IMR-90 (cell line): ENCODE results near the gene PDK3. TPM values are rescaled to one million over a fixed set of nuclear protein-coding genes. Genes with fewer than 3 reads are reported as not detected.

Source experiments
- ATAC-seq: fragments of 200-7000 bp; cut with Tn5 transposase; 2 replicates; pipeline ENCODE4 v1.9.1; 2020; ENCODE audit warnings: low read depth, mild to moderate bottlenecking, moderate library complexity
- BruUV-seq: library from RNA; stranded (reverse); fragments of 400-500 nt; replicated peaks from 2 replicates; lab custom pipeline; 2021; lab: Mats Ljungman, UMichigan
- CTCF ChIA-PET: fragments of 300-600 bp; formaldehyde crosslinking; extraction: SDS; loops from one replicate; lab custom pipeline; 2021; ENCODE audit warnings: antibody characterized with exemption; lab: Yijun Ruan, JAX
- POLR2A ChIA-PET: fragments of 300-600 bp; sonication (Branson Sonifier 250); formaldehyde crosslinking; loops from one replicate; lab custom pipeline; 2022; ENCODE audit warnings: antibody characterized with exemption; ENCODE audit not compliant: unreplicated experiment; lab: Charles Lee
- DNase-seq: peaks from one replicate; pipeline ENCODE4 v3.0.0; 2013
- H2AFZ ChIP-seq: replicated peaks from 2 replicates; pipeline ENCODE3; 2013; ENCODE audit warnings: low read length, mild to moderate bottlenecking; ENCODE audit not compliant: poor library complexity
- H2AK5ac ChIP-seq: 2 replicates; pipeline ENCODE4 v1.6.1; 2013; ENCODE audit warnings: low read depth, low read length, inconsistent platforms
- H2AK9ac ChIP-seq: replicated peaks from 2 replicates; pipeline ENCODE3; 2013; ENCODE audit warnings: mild to moderate bottlenecking, low read depth, low read length, moderate library complexity; ENCODE audit not compliant: poor library complexity
- H2BK120ac ChIP-seq: 2 replicates; pipeline ENCODE4 v1.6.1; 2013; ENCODE audit warnings: low read depth, low read length, inconsistent platforms
- H2BK15ac ChIP-seq: 3 replicates; pipeline ENCODE4 v1.6.1; 2013; ENCODE audit warnings: low read depth, low read length, inconsistent platforms
- H2BK20ac ChIP-seq: 2 replicates; pipeline ENCODE4 v1.6.1; 2013; ENCODE audit warnings: low read depth, mild to moderate bottlenecking, inconsistent platforms, low read length, moderate library complexity
- H2BK5ac ChIP-seq: 2 replicates; pipeline ENCODE4 v1.6.1; 2013; ENCODE audit warnings: mild to moderate bottlenecking, low read depth, low read length, inconsistent platforms; ENCODE audit not compliant: poor library complexity, severe bottlenecking
- H3K14ac ChIP-seq: replicated peaks from 2 replicates; pipeline ENCODE4 v1.6.1; 2013; ENCODE audit warnings: low read depth, low read length, inconsistent platforms
- H3K18ac ChIP-seq: 2 replicates; pipeline ENCODE4 v1.6.1; 2013; ENCODE audit warnings: low read depth, low read length, control low read depth
- H3K23ac ChIP-seq: 2 replicates; pipeline ENCODE4 v1.6.1; 2013; ENCODE audit warnings: low read depth, low read length, inconsistent platforms
- H3K27ac ChIP-seq: 2 replicates; pipeline ENCODE4 v1.5.1; 2013; ENCODE audit warnings: mild to moderate bottlenecking, control low read depth, low read length; ENCODE audit not compliant: insufficient read depth
- H3K27me3 ChIP-seq: 2 replicates; pipeline ENCODE4 v1.6.1; 2013; ENCODE audit warnings: low read length; ENCODE audit not compliant: control insufficient read depth, insufficient read depth
- H3K36me3 ChIP-seq: 2 replicates; pipeline ENCODE4 v1.6.1; 2013; ENCODE audit warnings: low read length, mixed read lengths; ENCODE audit not compliant: control insufficient read depth, insufficient read depth
- H3K4ac ChIP-seq: 2 replicates; pipeline ENCODE4 v1.6.1; 2013; ENCODE audit warnings: low read depth, low read length, inconsistent platforms
- H3K4me1 ChIP-seq: 2 replicates; pipeline ENCODE4 v1.6.1; 2013; ENCODE audit warnings: low read length, mixed read lengths; ENCODE audit not compliant: control insufficient read depth, insufficient read depth
- H3K4me2 ChIP-seq: 2 replicates; pipeline ENCODE4 v1.6.1; 2013; ENCODE audit warnings: low read depth, mild to moderate bottlenecking, control low read depth, low read length, moderate library complexity
- H3K4me3 ChIP-seq: 2 replicates; pipeline ENCODE4 v1.5.1; 2013; ENCODE audit warnings: low read depth, mild to moderate bottlenecking, control low read depth, low read length, moderate library complexity; ENCODE audit not compliant: insufficient read depth
- H3K56ac ChIP-seq: 2 replicates; pipeline ENCODE4 v1.6.1; 2013; ENCODE audit warnings: low read length, inconsistent platforms; ENCODE audit not compliant: insufficient read depth; ENCODE audit errors: extremely low read depth
- H3K79me1 ChIP-seq, 2 experiments: 2 replicates each; pipeline ENCODE4 v1.6.1; 2013; ENCODE audit warnings: low read length in 2 of 2, inconsistent platforms in 1 of 2, low read depth in 1 of 2
- H3K9ac ChIP-seq: 2 replicates; pipeline ENCODE4 v1.6.1; 2013; ENCODE audit warnings: low read depth, low read length, control low read depth
- H3K9me1 ChIP-seq: 2 replicates; pipeline ENCODE4 v1.6.1; 2013; ENCODE audit warnings: low read length, inconsistent platforms; ENCODE audit not compliant: insufficient read depth
- H3K9me3 ChIP-seq: 2 replicates; pipeline ENCODE4 v1.6.1; 2013; ENCODE audit warnings: low read length; ENCODE audit not compliant: control insufficient read depth, insufficient read depth
- H4K20me1 ChIP-seq: 2 replicates; pipeline ENCODE4 v1.6.1; 2013; ENCODE audit warnings: low read length, inconsistent platforms; ENCODE audit not compliant: insufficient read depth
- H4K5ac ChIP-seq: 2 replicates; pipeline ENCODE4 v1.6.1; 2013; ENCODE audit warnings: mild to moderate bottlenecking, low read depth, low read length, control low read depth
- H4K8ac ChIP-seq, 2 experiments: 2 replicates each; pipeline ENCODE4 v1.6.1; 2013; ENCODE audit warnings: low read depth in 2 of 2, low read length in 2 of 2, control low read depth in 1 of 2, inconsistent platforms in 1 of 2
- H4K91ac ChIP-seq: 2 replicates; pipeline ENCODE4 v1.6.1; 2013; ENCODE audit warnings: low read depth, low read length, inconsistent platforms; ENCODE audit not compliant: insufficient read depth
- CEBPB ChIP-seq: IDR thresholded peaks from 2 replicates; pipeline ENCODE4 v1.6.1; 2012; ENCODE audit warnings: low read depth, low read length, improper control_type of control experiment
- FOS ChIP-seq: fragments of 150-350 bp; IDR thresholded peaks from 2 replicates; pipeline ENCODE4 v1.6.1; 2016; ENCODE audit warnings: low read depth, low read length
- NFE2L2 ChIP-seq: fragments of 150-350 bp; IDR thresholded peaks from 2 replicates; pipeline ENCODE4 v1.6.1; 2016; ENCODE audit warnings: low read depth, mild to moderate bottlenecking, low read length
- POLR2A ChIP-seq: IDR thresholded peaks from 2 replicates; pipeline ENCODE4 v1.6.1; 2012; ENCODE audit warnings: mild to moderate bottlenecking, low read depth, low read length
- RCOR1 ChIP-seq: IDR thresholded peaks from 2 replicates; pipeline ENCODE4 v1.6.1; 2012; ENCODE audit warnings: mild to moderate bottlenecking, low read length, improper control_type of control experiment; ENCODE audit not compliant: insufficient replicate concordance
- USF2 ChIP-seq: fragments of 150-350 bp; IDR thresholded peaks from 2 replicates; pipeline ENCODE4 v1.6.1; 2017; ENCODE audit warnings: mild to moderate bottlenecking, antibody characterized with exemption, low read length, low read depth
- WGBS, 2 experiments: methylation state at CpG; one replicate each; pipeline versions ENCODE4 v1.1.5 to v1.1.7; 2013; ENCODE audit warnings: missing lambda C conversion rate in 2 of 2; ENCODE audit not compliant: insufficient read length in 1 of 2; ENCODE audit errors: extremely low coverage in 2 of 2; 5-methylcytosine and 5-hydroxymethylcytosine counted together
- dilution Hi-C: fragments of 300-500 bp; cut with HindIII; formaldehyde crosslinking; loops from one replicate; pipeline ENCODE4 v1.14.3; 2018; ENCODE audit warnings: low sequenced_read_pairs; ENCODE audit not compliant: unreplicated experiment
- in situ Hi-C: fragments of 300-500 bp; cut with MboI; formaldehyde crosslinking; loops from 3 replicates; pipeline ENCODE4 v1.14.3; 2019; ENCODE audit warnings: low sequenced_read_pairs, inconsistent platforms, mixed read lengths
- intact Hi-C: fragments of 100-400 bp; cut with micrococcal nuclease; formaldehyde crosslinking; loops from 2 replicates; pipeline ENCODE4 v1.10.0; 2022
- polyA plus RNA-seq, 3 experiments: library from polyadenylated mRNA; depleted of rRNA; stranded (reverse); fragments of >200 nt; gene quantifications; 2 replicates each; pipeline ENCODE4 v1.2.3, GENCODE V29; 2012; ENCODE audit warnings: low replicate concordance in 1 of 3
- total RNA-seq: library from RNA; depleted of rRNA; stranded (reverse); fragments of >200 nt; gene quantifications from 2 replicates; pipeline ENCODE4 v1.2.3, GENCODE V29; 2012

The PDK3 gene
- total and polyA plus RNA-seq, 2 of the 4 experiments (the other 2 are of a cell fraction): 2.3 to 4.8 TPM

- Histone ChIP-seq H3K27me3 (peaks cover 1% of the 10 kb centered on the region), H2BK120ac (no peak overlapping the region), H3K9ac (no peak overlapping the region), H3K14ac (no peak overlapping the region), H3K9me3 (no peaks in the 10 kb centered on the region), H2AK9ac (no peak overlapping the region), H3K9me1 (no peaks in the 10 kb centered on the region), H3K79me1 (no peaks in the 10 kb centered on the region), H3K27ac (no peak overlapping the region), H3K4me2 (no peak overlapping the region), H4K91ac (no peak overlapping the region), H4K5ac (no peak overlapping the region), H3K23ac (no peak overlapping the region), H3K18ac (no peak overlapping the region), H2BK15ac (no peak overlapping the region), H3K4me3 (no peak overlapping the region), H4K20me1 (no peaks in the 10 kb centered on the region), H3K36me3 (no peaks in the 10 kb centered on the region), H2BK20ac (no peak overlapping the region), H2BK5ac (no peak overlapping the region), H2AFZ (no peak overlapping the region), H4K8ac (no peak overlapping the region), H3K56ac (no peak overlapping the region), H3K4ac (no peak overlapping the region), H3K4me1 (no peaks in the 10 kb centered on the region), H2AK5ac (no peak overlapping the region)
- BruUV-seq: no TSS peak
- POLR2A ChIA-PET: no interaction called here
- dilution Hi-C loops: no loop called here
- in situ Hi-C loops: no loop called here
- intact Hi-C loops: no loop called here
- CTCF ChIA-PET: no interaction called here
- DNase-seq (no peak), ATAC-seq (no peak)
- WGBS, 2 experiments: 66 to 100% methylated on average over 1 to 5 of the region's 6 CpGs
- TF ChIP-seq POLR2A (no peak), CEBPB (no peak), NFE2L2 (no peak), FOS (no peak), USF2 (no peak), RCOR1 (no peak)
Observed at GRCh38 chrX:24475480-24475879, 10.4 kb downstream of the PDK3 start.
